Keratinocyte (primary cell): ENCODE results near the gene RASGRF2. TPM values are rescaled to one million over a fixed set of nuclear protein-coding genes. Genes with fewer than 3 reads are reported as not detected.

Source experiments
- DNase-seq: peaks from one replicate; pipeline ENCODE4 v3.0.0-alpha.2; 2011; ENCODE audit warnings: low read depth, missing footprints, low spot score
- FAIRE-seq: peaks from 2 replicates; lab custom pipeline; 2011; peaks lifted over from hg19 to GRCh38; lab: Jason Lieb, UNC
- H2AFZ ChIP-seq: 2 replicates; pipeline ENCODE4 v1.6.0; 2012; ENCODE audit warnings: low read length, control low read depth, inconsistent platforms; ENCODE audit not compliant: control insufficient read depth
- H3K27ac ChIP-seq: 2 replicates; pipeline ENCODE4 v1.5.1; 2011; ENCODE audit warnings: low read length; ENCODE audit not compliant: control insufficient read depth, insufficient read depth
- H3K27me3 ChIP-seq: 3 replicates; pipeline ENCODE4 v1.6.0; 2011; ENCODE audit warnings: low read length; ENCODE audit not compliant: control insufficient read depth, insufficient read depth; ENCODE audit errors: extremely low read depth
- H3K36me3 ChIP-seq, 2 experiments: 2 replicates in 1 of 2; 3 replicates in 1 of 2; pipeline ENCODE4 v1.5.1; 2011; ENCODE audit warnings: low read length in 2 of 2, mild to moderate bottlenecking in 1 of 2; ENCODE audit not compliant: control insufficient read depth in 2 of 2, insufficient read depth in 2 of 2; ENCODE audit errors: extremely low read depth in 1 of 2
- H3K4me1 ChIP-seq: 3 replicates; pipeline ENCODE4 v1.5.1; 2011; ENCODE audit warnings: low read length; ENCODE audit not compliant: control insufficient read depth, insufficient read depth; ENCODE audit errors: extremely low read depth
- H3K4me2 ChIP-seq: 3 replicates; pipeline ENCODE4 v1.6.0; 2011; ENCODE audit warnings: low read depth, low read length; ENCODE audit not compliant: control insufficient read depth, insufficient read depth; ENCODE audit errors: extremely low read depth
- H3K4me3 ChIP-seq, 3 experiments: fragments of 200-600 bp in 1 of 3; sonication (generic) in 1 of 3; 2 replicates in 2 of 3; 3 replicates in 1 of 3; pipeline ENCODE4 v1.5.1; 2011 to 2016; ENCODE audit warnings: low read length in 3 of 3, mild to moderate bottlenecking in 3 of 3, control low read depth in 2 of 3, inconsistent platforms in 1 of 3, low read depth in 1 of 3, mixed read lengths in 1 of 3, mixed run types in 1 of 3, moderate library complexity in 1 of 3; ENCODE audit not compliant: control insufficient read depth in 2 of 3, insufficient read depth in 2 of 3; ENCODE audit errors: extremely low read depth in 1 of 3
- H3K79me2 ChIP-seq: 2 replicates; pipeline ENCODE4 v1.6.0; 2012; ENCODE audit warnings: low read length; ENCODE audit not compliant: control insufficient read depth, insufficient read depth
- H3K9ac ChIP-seq: 3 replicates; pipeline ENCODE4 v1.6.0; 2011; ENCODE audit warnings: low read length; ENCODE audit not compliant: control insufficient read depth, insufficient read depth; ENCODE audit errors: extremely low read depth
- H3K9me1 ChIP-seq: 3 replicates; pipeline ENCODE4 v1.6.0; 2011; ENCODE audit warnings: low read length; ENCODE audit not compliant: control insufficient read depth, insufficient read depth; ENCODE audit errors: extremely low read depth
- H3K9me3 ChIP-seq: 2 replicates; pipeline ENCODE4 v1.5.1; 2012; ENCODE audit warnings: low read depth, low read length; ENCODE audit not compliant: control insufficient read depth
- H4K20me1 ChIP-seq: 3 replicates; pipeline ENCODE4 v1.6.0; 2011; ENCODE audit warnings: low read length; ENCODE audit not compliant: control insufficient read depth, insufficient read depth; ENCODE audit errors: extremely low read depth
- EZH2 ChIP-seq: IDR thresholded peaks from one replicate; pipeline ENCODE4 v1.6.1; 2012; ENCODE audit warnings: inconsistent platforms, mild to moderate bottlenecking, low read length, moderate library complexity
- dilution Hi-C: fragments of 300-500 bp; cut with MboI; formaldehyde crosslinking; loops from one replicate; pipeline ENCODE4 v1.7.0; 2020; ENCODE audit warnings: low sequenced_read_pairs; ENCODE audit not compliant: extremely low pct_ligation_motif_present
- polyA plus RNA-seq, 5 experiments: library from polyadenylated mRNA; depleted of rRNA in 3 of 5; stranded (reverse) in 3 of 5; stranded (forward) in 1 of 5; unstranded in 1 of 5; fragments of >200 nt; gene quantifications; 1 replicate in 1 of 5; 2 replicates in 3 of 5; 3 replicates in 1 of 5; pipeline versions ENCODE4 v1.2.1 to v1.2.3, GENCODE V29; 2011 to 2012; ENCODE audit warnings: missing spikeins in 2 of 5, low read depth in 1 of 5, low replicate concordance in 1 of 5
- TF ChIP-seq, protein P1 (sequence below), 3 experiments: IDR thresholded peaks in 1 of 3; conservative IDR thresholded peaks in 1 of 3; optimal IDR thresholded peaks in 1 of 3; 2 replicates in 2 of 3; 3 replicates in 1 of 3; pipeline versions ENCODE3 to v1.5.1; 2011; ENCODE audit warnings: low read length in 3 of 3, mild to moderate bottlenecking in 3 of 3, moderate library complexity in 2 of 3, control low read depth in 1 of 3, inconsistent platforms in 1 of 3; ENCODE audit not compliant: insufficient read depth in 2 of 3; ENCODE audit errors: extremely low read depth in 1 of 3

The RASGRF2 gene
- polyA plus RNA-seq, 1 donor (not counting 4 experiments of a cell fraction or from before 2014, with no cell fraction given), result 0.03 TPM

DNA sequence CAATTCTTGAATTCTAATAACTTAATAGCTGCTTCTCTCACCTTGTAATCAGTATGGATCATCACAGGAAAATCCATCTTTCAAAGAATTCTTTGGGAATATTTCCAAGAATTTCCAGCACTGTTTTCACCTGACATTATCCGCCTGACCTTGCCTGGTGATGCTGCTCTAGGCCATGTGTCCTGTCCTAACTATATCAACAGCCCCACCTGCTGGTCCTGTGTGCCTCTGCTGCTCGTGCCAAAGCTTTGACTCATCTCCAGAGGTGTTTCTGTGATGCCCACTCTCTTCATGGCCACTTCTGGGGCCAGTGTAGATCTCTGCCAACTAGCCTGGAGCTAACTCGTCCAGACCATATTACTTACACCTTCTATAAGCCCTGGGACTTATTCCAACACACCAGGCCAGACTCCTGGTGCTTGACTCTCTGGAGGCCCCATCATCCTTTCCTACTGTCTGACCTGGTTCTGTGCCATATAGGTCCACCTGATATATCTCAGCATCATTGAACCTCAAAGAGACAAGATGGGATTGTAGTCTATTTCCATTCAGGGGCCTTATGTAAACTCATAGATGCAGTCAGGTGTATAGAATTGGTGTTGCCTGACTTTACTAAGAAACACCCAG is 205.4 kb downstream of the RASGRF2 start:
- Histone ChIP-seq H3K36me3 (no peaks in the 10 kb centered on the region), H3K4me2 (no peak overlapping the region), H4K20me1 (no peaks in the 10 kb centered on the region), H3K27ac (no peak overlapping the region), H3K27me3 (no peaks in the 10 kb centered on the region), H2AFZ (no peak overlapping the region), H3K9me1 (no peaks in the 10 kb centered on the region), H3K4me3 (no peak overlapping the region), H3K9ac (no peak overlapping the region), H3K79me2 (no peaks in the 10 kb centered on the region), H3K4me1 (no peaks in the 10 kb centered on the region), H3K9me3 (no peaks in the 10 kb centered on the region)
- DNase-seq (peak; percentile 41), FAIRE-seq (peak; percentile 78)
- no peak for TF ChIP-seq EZH2
- TF ChIP-seq, protein P1, sequence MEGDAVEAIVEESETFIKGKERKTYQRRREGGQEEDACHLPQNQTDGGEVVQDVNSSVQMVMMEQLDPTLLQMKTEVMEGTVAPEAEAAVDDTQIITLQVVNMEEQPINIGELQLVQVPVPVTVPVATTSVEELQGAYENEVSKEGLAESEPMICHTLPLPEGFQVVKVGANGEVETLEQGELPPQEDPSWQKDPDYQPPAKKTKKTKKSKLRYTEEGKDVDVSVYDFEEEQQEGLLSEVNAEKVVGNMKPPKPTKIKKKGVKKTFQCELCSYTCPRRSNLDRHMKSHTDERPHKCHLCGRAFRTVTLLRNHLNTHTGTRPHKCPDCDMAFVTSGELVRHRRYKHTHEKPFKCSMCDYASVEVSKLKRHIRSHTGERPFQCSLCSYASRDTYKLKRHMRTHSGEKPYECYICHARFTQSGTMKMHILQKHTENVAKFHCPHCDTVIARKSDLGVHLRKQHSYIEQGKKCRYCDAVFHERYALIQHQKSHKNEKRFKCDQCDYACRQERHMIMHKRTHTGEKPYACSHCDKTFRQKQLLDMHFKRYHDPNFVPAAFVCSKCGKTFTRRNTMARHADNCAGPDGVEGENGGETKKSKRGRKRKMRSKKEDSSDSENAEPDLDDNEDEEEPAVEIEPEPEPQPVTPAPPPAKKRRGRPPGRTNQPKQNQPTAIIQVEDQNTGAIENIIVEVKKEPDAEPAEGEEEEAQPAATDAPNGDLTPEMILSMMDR (optimal IDR thresholded peaks at IDR 0.05 in 1 of 3, IDR thresholded peaks at IDR 0.05 in 1 of 3, conservative IDR thresholded peaks at IDR 0.05 in 1 of 3; ENCODE audit: extremely low read depth in 1 of 3, insufficient read depth in 2 of 3, low read length in 3 of 3), result peak; percentile 89 to 98 (median 90)
- dilution Hi-C loops, result no loop called here

GRCh38 chr5:81166430-81166829 is 206.3 kb downstream of the RASGRF2 start:
- FAIRE-seq, result no peak
- no peak for TF ChIP-seq EZH2
- TF ChIP-seq, protein P1 (optimal IDR thresholded peaks at IDR 0.05 in 1 of 3, IDR thresholded peaks at IDR 0.05 in 1 of 3, conservative IDR thresholded peaks at IDR 0.05 in 1 of 3; ENCODE audit: extremely low read depth in 1 of 3, insufficient read depth in 2 of 3, low read length in 3 of 3), result no peak
- no peak for DNase-seq
- no peak overlapping the region for H3K9ac ChIP-seq
- no peaks in the 10 kb centered on the region for H3K9me3 ChIP-seq
- no peaks in the 10 kb centered on the region for H3K36me3 ChIP-seq
- no peaks in the 10 kb centered on the region for H4K20me1 ChIP-seq
- dilution Hi-C loops, result no loop called here
- H3K79me2 ChIP-seq, result no peaks in the 10 kb centered on the region
- H2AFZ ChIP-seq, result no peak overlapping the region
- no peak overlapping the region for H3K4me3 ChIP-seq
- H3K27me3 ChIP-seq, result no peaks in the 10 kb centered on the region
- no peaks in the 10 kb centered on the region for H3K9me1 ChIP-seq
- no peak overlapping the region for H3K27ac ChIP-seq
- H3K4me2 ChIP-seq, result no peak overlapping the region
- H3K4me1 ChIP-seq, result no peaks in the 10 kb centered on the region
